ENCODE data around the gene WDR54.
"Not testable (repeated sequence)": the region's sequence is repeated elsewhere in the genome, so short reads cannot be mapped to it uniquely, and the experiment has no call there.

Gene WDR54

GRCh38 chr2:74457129-74457548, 35.6 kb downstream of the WDR54 start:
- DNase-seq (ENCODE audit: low read depth in 2 of 2) = no peak

- peak; percentile 79 to 80 for DNase-seq (ENCODE audit: low read depth in 2 of 2)
Measured at GRCh38 chr2:74457549-74458131, 36.1 kb downstream of the WDR54 start.

- peak; percentile 99 for DNase-seq (ENCODE audit: low read depth in 2 of 2)
Measured at GRCh38 chr2:74458132-74458937, 36.8 kb downstream of the WDR54 start, which contains the start of gene WBP1. WBP1 (plus strand) TSS chr2:74458438; CDS start chr2:74458603, 165 bp downstream.

GRCh38 chr2:74458938-74459363, 37.4 kb downstream of the WDR54 start:
- no peak for DNase-seq (ENCODE audit: low read depth in 2 of 2)

GRCh38 chr2:74459503-74460118, 38.1 kb downstream of the WDR54 start:
- not testable (repeated sequence) for DNase-seq (ENCODE audit: low read depth in 2 of 2)

GRCh38 chr2:74460187-74460586, 38.7 kb downstream of the WDR54 start:
- not testable (repeated sequence) for DNase-seq (ENCODE audit: low read depth in 2 of 2)

GRCh38 chr2:74461187-74462053, 39.9 kb downstream of the WDR54 start:
- no peak for DNase-seq (ENCODE audit: low read depth in 2 of 2)

GRCh38 chr2:74462054-74462785, 40.7 kb downstream of the WDR54 start:
- DNase-seq (ENCODE audit: low read depth in 2 of 2) = no peak

GRCh38 chr2:74462786-74463105, 41.2 kb downstream of the WDR54 start:
- no peak for DNase-seq (ENCODE audit: low read depth in 2 of 2)

GRCh38 chr2:74464406-74464805, 42.9 kb downstream of the WDR54 start:
- DNase-seq (ENCODE audit: low read depth in 2 of 2) = no peak

- not testable (repeated sequence) for DNase-seq (ENCODE audit: low read depth in 2 of 2)
Measured at GRCh38 chr2:74470742-74471141, 49.2 kb downstream of the WDR54 start.

- DNase-seq (ENCODE audit: low read depth in 2 of 2) = no peak
Measured at GRCh38 chr2:74471332-74472065, 50.0 kb downstream of the WDR54 start.

- peak; percentile 88 to 90 for DNase-seq (ENCODE audit: low read depth in 2 of 2)
Measured at GRCh38 chr2:74472086-74472944, 50.8 kb downstream of the WDR54 start, which contains the start of gene MRPL53. MRPL53 (minus strand) TSS chr2:74472680; CDS start chr2:74472660, 20 bp downstream.

GRCh38 chr2:74472945-74473258, 51.4 kb downstream of the WDR54 start:
- DNase-seq (ENCODE audit: low read depth in 2 of 2) = no peak

- no peak for DNase-seq (ENCODE audit: low read depth in 2 of 2)
Measured at GRCh38 chr2:74474481-74474880, 53.0 kb downstream of the WDR54 start.

GRCh38 chr2:74474899-74475298, 53.4 kb downstream of the WDR54 start:
- no peak for DNase-seq (ENCODE audit: low read depth in 2 of 2)

All from stimulated activated CD8-positive, alpha-beta memory T cell treated with anti-CD3 and anti-CD28 coated beads, Interleukin-15, amount 100 ng/mL, for 48 hours (primary cell).